GM21717 (cell line): ENCODE data around the gene RXRG.

Experiments
- ATAC-seq: cut with Tn5 transposase; IDR thresholded peaks from one replicate; pipeline ENCODE4 v1.9.1; 2021; ENCODE audit warnings: mild to moderate bottlenecking, moderate library complexity; ENCODE audit not compliant: unreplicated experiment

RXRG gene

GRCh38 chr1:165411396-165411795 is 33.5 kb downstream of the RXRG start:
- ATAC-seq: no peak

- ATAC-seq: no peak
These were observed 35.1 kb downstream of the RXRG start for GRCh38 chr1:165409657-165410358.

GRCh38 chr1:165408518-165408917 is 36.4 kb downstream of the RXRG start:
- ATAC-seq: no peak

GRCh38 chr1:165407398-165407797 is 37.5 kb downstream of the RXRG start:
- no peak for ATAC-seq

- ATAC-seq: peak; percentile 79
These were observed 41.0 kb downstream of the RXRG start for GRCh38 chr1:165403835-165404482.

- no peak for ATAC-seq
These were observed 42.3 kb downstream of the RXRG start for GRCh38 chr1:165402517-165403111.

- no peak for ATAC-seq
These were observed 47.0 kb downstream of the RXRG start for GRCh38 chr1:165397944-165398343.

GRCh38 chr1:165395901-165396300 is 49.0 kb downstream of the RXRG start:
- ATAC-seq: no peak

GRCh38 chr1:165395478-165395877 is 49.4 kb downstream of the RXRG start:
- ATAC-seq: peak; percentile 44

- peak; percentile 96 for ATAC-seq
These were observed 52.0 kb downstream of the RXRG start for GRCh38 chr1:165392634-165393571.

GRCh38 chr1:165389609-165390008 is 55.3 kb downstream of the RXRG start:
- ATAC-seq: no peak

GRCh38 chr1:165387961-165388360 is 57.0 kb downstream of the RXRG start:
- ATAC-seq: no peak

GRCh38 chr1:165387505-165387904 is 57.4 kb downstream of the RXRG start:
- ATAC-seq: no peak

- no peak for ATAC-seq
These were observed 61.1 kb downstream of the RXRG start for GRCh38 chr1:165383599-165384405.

GRCh38 chr1:165383067-165383466 is 61.9 kb downstream of the RXRG start:
- no peak for ATAC-seq

- no peak for ATAC-seq
These were observed 63.0 kb downstream of the RXRG start for GRCh38 chr1:165381745-165382505.

GRCh38 chr1:165376811-165377311 is 68.1 kb downstream of the RXRG start:
- peak; percentile 13 for ATAC-seq

- ATAC-seq: peak; percentile 58
These were observed 68.7 kb downstream of the RXRG start for GRCh38 chr1:165376041-165376810.

GRCh38 chr1:165375623-165376022 is 69.3 kb downstream of the RXRG start:
- ATAC-seq: no peak
